Aorta (tissue), 5 donors: Measurements from ENCODE around the gene RFX1. TPM values are rescaled to one million over a fixed set of nuclear protein-coding genes. Genes with fewer than 3 reads are reported as not detected.

Experiments
- ATAC-seq: fragments of 200-7000 bp; cut with Tn5 transposase; one replicate; pipeline ENCODE4 v1.9.1; 2022; ENCODE audit warnings: moderate library complexity; ENCODE audit not compliant: low FRiP score
- DNase-seq, 2 donors: peaks; one replicate each; pipeline ENCODE4 v3.0.0-alpha.2; 2020
- H3K27ac ChIP-seq, 2 donors: one replicate each; pipeline ENCODE4 v1.5.1; 2013; ENCODE audit warnings: low read length in 2 of 2, mild to moderate bottlenecking in 2 of 2, moderate library complexity in 2 of 2, control low read depth in 1 of 2, inconsistent platforms in 1 of 2, low read depth in 1 of 2
- H3K27me3 ChIP-seq, 2 donors: one replicate each; pipeline ENCODE4 v1.6.1; 2013; ENCODE audit warnings: control low read depth in 1 of 2, low read length in 1 of 2, mild to moderate bottlenecking in 1 of 2, moderate library complexity in 1 of 2; ENCODE audit not compliant: insufficient read depth in 2 of 2, control insufficient read depth in 1 of 2
- H3K36me3 ChIP-seq, 2 donors: one replicate each; pipeline ENCODE4 v1.6.1; 2013; ENCODE audit warnings: control low read depth in 1 of 2, low read length in 1 of 2, mild to moderate bottlenecking in 1 of 2; ENCODE audit not compliant: insufficient read depth in 2 of 2, control insufficient read depth in 1 of 2
- H3K4me1 ChIP-seq, 2 donors: one replicate each; pipeline ENCODE4 v1.6.1; 2013; ENCODE audit warnings: low read length in 2 of 2, control low read depth in 1 of 2, mild to moderate bottlenecking in 1 of 2, moderate library complexity in 1 of 2; ENCODE audit not compliant: insufficient read depth in 2 of 2, control insufficient read depth in 1 of 2
- H3K4me3 ChIP-seq, 2 donors: one replicate each; pipeline ENCODE4 v1.5.1; 2013; ENCODE audit warnings: low read length in 2 of 2, control low read depth in 1 of 2, mild to moderate bottlenecking in 1 of 2
- H3K9me3 ChIP-seq: one replicate; pipeline ENCODE4 v1.6.1; 2013; ENCODE audit warnings: mild to moderate bottlenecking, low read length; ENCODE audit not compliant: control insufficient read depth
- WGBS, 2 donors: extraction: QIAGEN DNeasy Blood & Tissue Kit; methylation state at CpG; one replicate each; pipeline ENCODE4 v1.1.7; 2013; 5-methylcytosine and 5-hydroxymethylcytosine counted together
- intact Hi-C, 2 donors: fragments of 100-400 bp; cut with DNase I; formaldehyde crosslinking; loops; one replicate each; pipeline versions ENCODE4 v1.14.2 to v1.15.0; 2022
- polyA plus RNA-seq, 2 donors: library from polyadenylated mRNA; stranded (reverse); fragments of 200-250 nt; gene quantifications; one replicate each; pipeline ENCODE4 v1.2.3, GENCODE V29; 2013
- total RNA-seq, 2 donors: library from RNA; stranded (reverse); fragmentation: NEBNext Ultra II Directional; extraction: Animal tissue kit (Norgen Biotek cat#: 25700); gene quantifications; one replicate each; pipeline ENCODE4 v1.2.1, GENCODE V29; 2021
- donor health status: healthy with polysubstance abuse.
- donor health status: Bipolar disorder and iron deficiency.
- donor health status: DM: no; HTN: no; CAD: no.
- donor health status: DM: no; HTN: no; CAD: no.
- donor health status: DM: yes; HTN: yes; CAD: no.

Gene RFX1
- total and polyA plus RNA-seq, 4 donors: 1.9 to 17.7 (median 8.1) TPM

- ATAC-seq (no peak), DNase-seq (peak in 1 of 2 donors; percentile 75)
- H3K4me1 ChIP-seq: no peaks in the 10 kb centered on the region
- no peaks in the 10 kb centered on the region for H3K27me3 ChIP-seq
- intact Hi-C loops: loop anchor here in 1 of 2 donors (10.0 kb wide), 1 partner anchor 45 kb away; the partner anchor contains the start of gene RFX1
- H3K36me3 ChIP-seq: peaks cover 0 to 5% of the 10 kb centered on the region in 2 donors
- H3K27ac ChIP-seq: no peak overlapping the region
- no peaks in the 10 kb centered on the region for H3K9me3 ChIP-seq
- no peak overlapping the region for H3K4me3 ChIP-seq
- WGBS, 2 donors: 82 to 87% methylated on average over 33 to 41 of the region's 41 CpGs
Measured at GRCh38 chr19:13959141-13959961, 46.8 kb downstream of the RFX1 start.

GRCh38 chr19:13958043-13958442 is 48.1 kb downstream of the RFX1 start:
- Histone ChIP-seq H3K27me3 (no peaks in the 10 kb centered on the region), H3K9me3 (no peaks in the 10 kb centered on the region), H3K4me1 (no peaks in the 10 kb centered on the region), H3K4me3 (no peak overlapping the region), H3K27ac (no peak overlapping the region), H3K36me3 (peaks cover 0 to 5% of the 10 kb centered on the region in 2 donors)
- DNase-seq (no peak), ATAC-seq (no peak)
- intact Hi-C loops: loop anchor here in 1 of 2 donors (10.0 kb wide), 1 partner anchor 47 kb away; the partner anchor contains the start of gene RFX1
- WGBS, 2 donors: 87 to 88% methylated on average over 12 of the region's 12 CpGs

GRCh38 chr19:13957051-13957450 is 49.1 kb downstream of the RFX1 start:
- Histone ChIP-seq H3K4me3 (no peak overlapping the region), H3K9me3 (no peaks in the 10 kb centered on the region), H3K4me1 (no peaks in the 10 kb centered on the region), H3K27me3 (no peaks in the 10 kb centered on the region), H3K36me3 (peaks cover 0 to 5% of the 10 kb centered on the region in 2 donors), H3K27ac (no peak overlapping the region)
- intact Hi-C loops: loop anchor here in 1 of 2 donors (10.0 kb wide), 1 partner anchor 48 kb away; the partner anchor contains the start of gene RFX1
- ATAC-seq: no peak
- WGBS, 2 donors: 75 to 81% methylated on average over 8 of the region's 8 CpGs
- no peak for DNase-seq

- Histone ChIP-seq H3K36me3 (peaks cover 0 to 5% of the 10 kb centered on the region in 2 donors), H3K27ac (no peak overlapping the region), H3K4me1 (no peaks in the 10 kb centered on the region), H3K4me3 (no peak overlapping the region), H3K27me3 (no peaks in the 10 kb centered on the region), H3K9me3 (no peaks in the 10 kb centered on the region)
- no peak for DNase-seq
- intact Hi-C loops: loop anchor here in 1 of 2 donors (10.0 kb wide), 1 partner anchor 48 kb away; the partner anchor contains the start of gene RFX1
- no peak for ATAC-seq
- 92 to 94% methylated on average over 16 of the region's 16 CpGs for WGBS, 2 donors
Measured at GRCh38 chr19:13956365-13956744, 49.8 kb downstream of the RFX1 start.

GRCh38 chr19:13955662-13956364 is 50.3 kb downstream of the RFX1 start:
- Histone ChIP-seq H3K27me3 (no peaks in the 10 kb centered on the region), H3K4me3 (no peak overlapping the region), H3K27ac (no peak overlapping the region), H3K4me1 (no peaks in the 10 kb centered on the region), H3K36me3 (peaks cover 0 to 5% of the 10 kb centered on the region in 2 donors), H3K9me3 (no peaks in the 10 kb centered on the region)
- DNase-seq: peak in 1 of 2 donors; percentile 74
- intact Hi-C loops: loop anchor here in 1 of 2 donors (10.0 kb wide), 1 partner anchor 49 kb away; the partner anchor contains the start of gene RFX1
- WGBS, 2 donors: 93 to 94% methylated on average over 40 to 42 of the region's 42 CpGs
- no peak for ATAC-seq

- peaks cover 0 to 3% of the 10 kb centered on the region in 2 donors for H3K36me3 ChIP-seq
- 92 to 93% methylated on average over 14 to 15 of the region's 15 CpGs for WGBS, 2 donors
- H3K4me1 ChIP-seq: no peaks in the 10 kb centered on the region
- no peaks in the 10 kb centered on the region for H3K9me3 ChIP-seq
- DNase-seq: peak in 1 of 2 donors; percentile 67
- H3K4me3 ChIP-seq: no peak overlapping the region
- ATAC-seq: no peak
- H3K27ac ChIP-seq: no peak overlapping the region
- no peaks in the 10 kb centered on the region for H3K27me3 ChIP-seq
- intact Hi-C loops: loop anchor here (5.0 to 10.0 kb wide), 2 partner anchors 48 to 51 kb away; partner anchors contain the start of gene RFX1 (in 1 of the 2)
Measured at GRCh38 chr19:13954185-13954584, 51.9 kb downstream of the RFX1 start.

- intact Hi-C loops: loop anchor here (2.0 to 10.0 kb wide), 3 partner anchors 24 to 52 kb away; partner anchors contain the start of gene RFX1 (in 1 of the 2)
- 0 to 2% methylated on average over 13 of the region's 13 CpGs for WGBS, 2 donors
- H3K4me3 ChIP-seq: peak overlapping the region; percentile 88 to 92
- H3K27me3 ChIP-seq: no peaks in the 10 kb centered on the region
- peaks cover 0 to 3% of the 10 kb centered on the region in 2 donors for H3K36me3 ChIP-seq
- no peak for ATAC-seq
- no peaks in the 10 kb centered on the region for H3K4me1 ChIP-seq
- H3K27ac ChIP-seq: no peak overlapping the region
- DNase-seq: peak in 1 of 2 donors; percentile 76
- no peaks in the 10 kb centered on the region for H3K9me3 ChIP-seq
Measured at GRCh38 chr19:13952931-13953531, 53.1 kb downstream of the RFX1 start.
